T-helper 2 cell (primary cell): ENCODE measurements around the gene SLC34A2.

Source experiments
- DNase-seq, 5 experiments: peaks; one replicate each; pipeline versions ENCODE4 v3.0.0 to v3.0.0-alpha.2; 2012 to 2022

SLC34A2 gene

DNA sequence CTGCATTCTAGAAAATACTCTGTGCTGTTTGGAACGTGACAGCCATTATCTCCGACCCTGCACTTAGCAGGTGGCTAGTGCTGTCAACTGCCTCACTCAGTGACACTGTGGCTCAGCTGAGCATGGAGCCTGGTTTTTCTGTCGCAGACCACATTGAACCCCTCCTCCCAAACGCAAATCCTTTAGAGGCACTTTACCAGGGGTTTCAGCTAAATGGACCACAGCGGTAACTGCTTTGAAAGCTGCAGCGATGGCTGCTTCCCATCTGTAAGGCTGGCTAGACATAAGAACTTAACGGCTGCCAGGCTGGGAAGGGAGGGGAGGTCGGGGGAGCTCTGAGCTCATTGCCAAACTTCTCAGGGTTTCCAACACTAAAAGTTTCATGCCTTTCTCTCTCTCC lies 8.1 kb downstream of the SLC34A2 start:
- DNase-seq: no peak

DNA sequence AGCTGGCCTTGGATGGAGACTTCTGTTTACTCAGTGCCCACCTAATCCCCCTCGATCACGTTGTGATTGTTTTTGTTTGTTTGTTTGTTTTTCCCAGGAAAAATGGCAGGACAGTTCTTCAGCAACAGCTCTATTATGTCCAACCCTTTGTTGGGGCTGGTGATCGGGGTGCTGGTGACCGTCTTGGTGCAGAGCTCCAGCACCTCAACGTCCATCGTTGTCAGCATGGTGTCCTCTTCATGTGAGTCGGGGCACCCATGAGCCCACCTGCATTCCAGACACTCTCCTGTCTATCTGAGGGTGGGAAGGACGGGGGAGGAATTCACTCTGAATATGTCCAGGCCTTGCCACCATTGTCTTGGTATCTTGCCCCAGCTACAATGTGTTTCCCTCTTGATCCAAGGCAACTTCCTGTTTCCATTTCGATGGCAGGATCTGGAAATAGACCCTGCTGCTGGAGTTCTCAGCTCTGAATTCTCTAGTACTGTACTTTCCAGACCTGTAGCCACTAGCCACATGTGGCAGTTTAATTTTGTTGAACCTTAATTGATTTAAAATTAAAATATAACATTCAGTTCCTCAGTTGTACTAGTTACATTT lies 10.5 kb downstream of the SLC34A2 start:
- no peak for DNase-seq

DNA sequence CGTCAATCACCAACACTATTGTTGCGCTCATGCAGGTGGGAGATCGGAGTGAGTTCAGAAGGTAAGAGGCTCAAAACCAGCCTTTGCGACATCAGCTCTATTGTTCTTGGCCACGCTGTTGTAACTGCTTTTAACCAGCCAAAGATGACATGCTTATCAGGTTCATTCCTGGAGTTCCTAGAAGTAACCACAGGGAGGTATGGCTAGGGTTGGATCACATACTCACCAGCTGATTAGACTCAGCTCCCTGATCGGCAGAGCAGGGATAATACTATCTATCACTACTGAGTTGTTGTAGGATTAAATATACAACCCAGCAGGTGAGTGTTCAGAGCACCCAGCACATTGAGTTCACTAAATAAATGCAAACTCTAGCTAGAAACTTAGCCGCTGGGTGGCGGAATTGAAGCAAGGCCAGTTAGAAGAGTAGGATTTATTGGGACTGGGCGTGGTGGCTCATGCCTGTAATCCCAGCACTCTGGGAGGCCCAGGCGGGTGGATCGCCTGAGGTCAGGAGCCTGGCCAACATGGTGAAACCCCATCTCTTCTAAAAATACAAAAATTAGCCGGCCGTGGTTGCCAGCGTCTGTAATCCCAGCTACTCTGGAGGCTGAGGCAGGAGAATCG lies 12.4 kb downstream of the SLC34A2 start:
- no peak for DNase-seq

GRCh38 chr4:25670991-25671390 lies 15.3 kb downstream of the SLC34A2 start:
- DNase-seq: no peak

GRCh38 chr4:25672756-25673155 lies 17.1 kb downstream of the SLC34A2 start:
- DNase-seq: no peak

GRCh38 chr4:25674386-25674785 lies 18.7 kb downstream of the SLC34A2 start:
- no peak for DNase-seq

DNA sequence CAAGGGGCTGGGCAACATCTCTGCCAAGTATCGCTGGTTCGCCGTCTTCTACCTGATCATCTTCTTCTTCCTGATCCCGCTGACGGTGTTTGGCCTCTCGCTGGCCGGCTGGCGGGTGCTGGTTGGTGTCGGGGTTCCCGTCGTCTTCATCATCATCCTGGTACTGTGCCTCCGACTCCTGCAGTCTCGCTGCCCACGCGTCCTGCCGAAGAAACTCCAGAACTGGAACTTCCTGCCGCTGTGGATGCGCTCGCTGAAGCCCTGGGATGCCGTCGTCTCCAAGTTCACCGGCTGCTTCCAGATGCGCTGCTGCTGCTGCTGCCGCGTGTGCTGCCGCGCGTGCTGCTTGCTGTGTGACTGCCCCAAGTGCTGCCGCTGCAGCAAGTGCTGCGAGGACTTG lies 20.6 kb downstream of the SLC34A2 start:
- DNase-seq: no peak

GRCh38 chr4:25677157-25677556 lies 21.5 kb downstream of the SLC34A2 start:
- DNase-seq: no peak

DNA sequence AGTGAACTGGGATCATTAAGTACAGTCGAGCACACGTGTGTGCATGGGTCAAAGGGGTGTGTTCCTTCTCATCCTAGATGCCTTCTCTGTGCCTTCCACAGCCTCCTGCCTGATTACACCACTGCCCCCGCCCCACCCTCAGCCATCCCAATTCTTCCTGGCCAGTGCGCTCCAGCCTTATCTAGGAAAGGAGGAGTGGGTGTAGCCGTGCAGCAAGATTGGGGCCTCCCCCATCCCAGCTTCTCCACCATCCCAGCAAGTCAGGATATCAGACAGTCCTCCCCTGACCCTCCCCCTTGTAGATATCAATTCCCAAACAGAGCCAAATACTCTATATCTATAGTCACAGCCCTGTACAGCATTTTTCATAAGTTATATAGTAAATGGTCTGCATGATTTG lies 22.3 kb downstream of the SLC34A2 start:
- DNase-seq: no peak

DNA sequence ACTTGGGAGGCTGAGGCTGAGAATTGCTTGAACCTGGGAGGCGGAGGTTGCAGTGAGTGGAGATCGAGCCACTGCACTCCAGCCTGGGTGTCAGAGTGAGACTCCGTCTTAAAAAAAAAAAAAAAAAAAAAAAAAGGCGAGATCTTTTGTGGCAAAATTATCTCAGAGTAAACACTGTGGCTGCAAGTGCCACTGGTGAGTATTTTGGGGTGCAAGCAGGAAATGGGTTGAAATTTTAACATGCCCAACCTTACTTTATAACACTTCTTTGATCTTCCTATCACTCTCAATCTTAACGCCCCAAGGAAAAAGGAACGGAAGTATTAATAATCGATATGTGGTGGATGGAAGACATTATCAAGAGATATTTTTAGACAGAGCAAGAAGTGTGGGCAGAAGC lies 32.1 kb downstream of the SLC34A2 start:
- DNase-seq: peak in 1 of 5 experiments; percentile 20

DNA sequence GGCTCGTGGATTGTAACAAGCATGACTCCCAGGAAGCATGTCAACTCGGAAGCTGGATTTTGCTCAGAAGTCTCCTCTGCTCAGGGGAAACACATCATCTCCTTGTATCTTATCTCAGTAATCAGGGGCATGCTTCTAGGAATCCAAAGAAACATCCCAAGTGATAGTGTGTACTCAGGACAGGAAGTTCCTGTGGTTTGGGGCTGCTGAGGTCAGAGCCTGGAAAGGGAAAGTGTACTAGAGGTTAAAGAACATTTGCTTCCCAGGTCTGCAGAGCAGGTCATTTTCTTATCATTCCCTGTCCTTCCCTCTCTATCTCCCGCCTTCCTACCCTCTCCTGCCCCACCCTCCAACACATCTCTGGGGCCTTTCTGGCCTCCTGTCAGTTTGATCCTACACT lies 38.8 kb downstream of the SLC34A2 start:
- no peak for DNase-seq

GRCh38 chr4:25696409-25696808 lies 40.8 kb downstream of the SLC34A2 start:
- no peak for DNase-seq

DNA sequence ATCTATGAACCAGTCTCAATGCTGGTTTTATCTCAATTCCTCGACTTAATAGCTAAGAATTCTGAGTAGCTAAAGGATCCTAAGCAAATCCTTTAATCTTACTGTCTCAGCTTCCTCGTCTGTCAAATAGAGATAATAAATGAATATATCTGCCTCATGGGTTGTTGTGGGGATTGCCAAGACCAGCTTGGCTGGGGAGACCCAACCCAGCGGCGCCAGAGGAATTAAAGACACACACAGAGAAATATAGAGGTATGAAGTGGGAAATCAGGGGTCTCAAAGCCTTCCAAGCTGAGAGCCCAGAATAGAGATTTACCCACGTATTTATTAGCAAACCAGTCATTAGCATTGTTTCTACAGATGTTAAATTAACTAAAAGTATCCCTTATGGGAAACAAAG lies 41.9 kb downstream of the SLC34A2 start:
- no peak for DNase-seq

GRCh38 chr4:25700661-25701060 lies 45.0 kb downstream of the SLC34A2 start:
- no peak for DNase-seq

- no peak for DNase-seq
Observed at GRCh38 chr4:25702848-25703247, 47.2 kb downstream of the SLC34A2 start.

DNA sequence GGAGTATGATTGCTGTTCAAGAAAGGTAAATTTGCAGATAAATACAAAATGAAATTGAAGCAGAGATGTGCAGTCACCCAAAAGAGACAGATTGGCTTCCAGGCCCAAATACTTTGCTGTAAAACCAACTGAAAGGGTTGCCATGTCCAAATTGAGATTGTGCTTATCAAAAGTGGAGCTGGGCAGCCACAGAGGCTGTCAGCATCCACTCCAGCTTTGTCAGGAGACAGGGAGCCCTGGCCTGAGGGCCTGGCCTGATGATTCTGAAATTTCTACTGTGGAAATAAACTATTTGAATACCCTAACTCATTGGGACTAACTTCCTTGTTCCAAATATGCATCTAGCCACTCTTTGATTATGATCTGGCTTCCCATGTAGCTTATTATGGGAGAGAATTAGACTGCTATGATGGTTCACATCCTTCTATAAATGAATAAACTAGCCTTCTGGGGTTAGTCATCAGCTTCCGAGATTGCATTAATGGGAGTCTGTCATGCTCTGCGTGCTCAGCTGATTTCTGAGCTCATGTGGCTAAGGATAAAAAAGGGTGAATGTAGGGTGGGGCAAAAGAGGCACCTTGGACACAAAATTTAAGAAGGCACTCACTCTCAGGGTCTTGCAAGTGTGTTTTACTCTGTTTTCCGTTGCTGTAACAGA lies 48.2 kb downstream of the SLC34A2 start:
- no peak for DNase-seq

- no peak for DNase-seq
Observed at GRCh38 chr4:25704516-25704915, 48.9 kb downstream of the SLC34A2 start.

GRCh38 chr4:25710637-25711036 lies 55.0 kb downstream of the SLC34A2 start:
- DNase-seq: no peak

DNA sequence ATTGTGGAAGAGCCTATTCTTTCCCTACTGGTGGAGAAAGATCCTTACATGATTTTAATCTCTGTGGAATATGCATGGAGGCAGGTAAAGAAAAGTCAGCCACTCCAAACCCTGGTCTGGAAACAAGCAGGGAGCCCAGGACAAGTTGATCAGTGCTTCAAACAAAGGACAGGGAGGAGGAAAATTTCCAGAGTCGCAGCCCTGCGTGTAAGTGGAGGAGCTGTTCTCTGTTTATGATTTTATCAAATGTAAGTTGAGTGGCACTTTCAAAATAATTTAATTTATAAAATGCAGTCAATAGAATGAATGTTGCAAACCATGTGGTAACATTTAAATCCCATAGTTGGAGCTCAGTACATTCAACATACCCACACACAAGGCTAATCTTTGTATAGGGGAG lies 57.0 kb downstream of the SLC34A2 start:
- no peak for DNase-seq

DNA sequence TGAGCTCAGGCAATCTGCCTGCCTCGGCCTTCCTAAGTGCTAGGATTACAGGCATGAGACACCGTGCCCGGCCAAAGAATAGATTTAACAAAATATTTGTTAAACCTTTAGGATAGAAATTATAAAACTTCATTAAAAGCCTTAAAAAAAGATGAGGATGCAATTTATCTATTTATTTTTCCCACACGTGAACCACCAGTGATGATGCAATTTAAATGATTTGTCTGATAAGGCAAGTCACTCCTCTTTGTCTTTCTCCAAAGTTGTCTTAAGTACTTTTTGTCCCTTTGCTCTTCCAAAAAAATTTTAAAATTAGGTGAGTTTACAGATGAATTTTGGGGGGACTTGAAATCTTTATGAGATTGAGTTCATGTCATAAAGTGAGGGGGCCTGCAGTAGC lies 58.2 kb downstream of the SLC34A2 start:
- no peak for DNase-seq

DNA sequence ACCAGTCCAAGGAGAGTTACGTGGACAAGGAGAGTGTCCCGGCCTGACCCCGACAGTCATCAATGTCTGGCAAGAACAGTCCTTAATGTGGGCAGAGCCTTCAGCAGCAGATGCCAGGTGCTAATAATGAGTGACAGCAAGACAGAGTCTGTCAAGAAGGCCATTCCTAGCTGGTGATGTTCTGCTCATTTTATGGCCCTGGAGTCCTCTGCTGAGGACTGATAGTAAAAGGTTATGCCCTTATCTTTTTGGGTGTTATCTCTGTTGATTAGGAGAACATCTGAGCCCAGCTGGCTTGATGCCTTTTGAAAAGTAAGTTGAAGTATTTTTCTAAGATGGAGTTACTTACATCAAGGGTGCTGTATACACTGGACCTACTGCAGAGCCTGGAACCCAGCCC lies 67.3 kb downstream of the SLC34A2 start:
- no peak for DNase-seq

GRCh38 chr4:25723409-25723808 lies 67.8 kb downstream of the SLC34A2 start:
- no peak for DNase-seq

DNA sequence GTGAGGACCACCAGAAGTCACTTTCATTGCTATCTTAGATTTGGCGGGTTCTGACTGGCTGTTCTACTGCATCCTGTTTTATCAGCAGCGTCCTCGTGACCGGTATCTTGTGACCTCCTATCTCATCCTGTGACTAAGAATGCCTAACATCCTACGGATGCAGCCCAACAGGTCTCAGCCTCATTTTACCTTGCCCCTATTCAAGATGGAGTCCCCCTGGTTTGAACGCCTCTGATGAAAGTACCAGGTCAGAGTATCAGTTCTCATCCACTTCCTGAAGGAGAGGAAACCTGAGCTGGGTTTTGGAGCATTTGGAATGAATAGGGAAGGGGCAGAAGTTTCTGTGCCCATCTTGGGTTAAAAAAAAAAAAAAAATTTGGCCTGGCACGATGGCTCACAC lies 70.2 kb downstream of the SLC34A2 start:
- no peak for DNase-seq

- no peak for DNase-seq
Observed at GRCh38 chr4:25727711-25728493, 72.3 kb downstream of the SLC34A2 start.
